Neural progenitor cell (in vitro differentiated cells): Measurements from ENCODE around the gene PDCD2L. TPM values are rescaled to one million over a fixed set of nuclear protein-coding genes. Genes with fewer than 3 reads are reported as not detected.
A peak's percentile ranks its signal among the peaks of the same experiment; 100 is the strongest.

Experiments
- DNase-seq: peaks from one replicate; pipeline ENCODE4 v3.0.0-alpha.2; 2016; ENCODE audit warnings: low spot score
- H2AFZ ChIP-seq: fragments of 200-600 bp; sonication (generic); replicated peaks from 2 replicates; pipeline ENCODE4 v1.6.1; 2016; ENCODE audit warnings: antibody characterized with exemption
- H3F3A ChIP-seq: fragments of 200-600 bp; sonication (generic); 2 replicates; pipeline ENCODE4 v1.6.1; 2016; ENCODE audit warnings: antibody characterized with exemption, low read depth
- H3K27ac ChIP-seq: fragments of 200-600 bp; sonication (generic); 2 replicates; pipeline ENCODE4 v1.5.1; 2016; ENCODE audit warnings: mild to moderate bottlenecking
- H3K27me3 ChIP-seq: fragments of 200-600 bp; sonication (generic); 2 replicates; pipeline ENCODE4 v1.6.1; 2016; ENCODE audit warnings: mild to moderate bottlenecking, moderate library complexity
- H3K36me3 ChIP-seq: fragments of 200-600 bp; sonication (generic); 2 replicates; pipeline ENCODE4 v1.5.1; 2016
- H3K4me1 ChIP-seq: fragments of 200-600 bp; sonication (generic); 2 replicates; pipeline ENCODE4 v1.6.1; 2016; ENCODE audit warnings: mixed run types
- H3K4me2 ChIP-seq: fragments of 200-600 bp; sonication (generic); 2 replicates; pipeline ENCODE4 v1.6.1; 2016
- H3K4me3 ChIP-seq: fragments of 200-600 bp; sonication (generic); 2 replicates; pipeline ENCODE4 v1.5.1; 2016
- H3K79me2 ChIP-seq: fragments of 200-600 bp; sonication (generic); 2 replicates; pipeline ENCODE4 v1.6.1; 2016; ENCODE audit warnings: low read depth
- H3K9ac ChIP-seq: fragments of 200-600 bp; sonication (generic); 2 replicates; pipeline ENCODE4 v1.6.1; 2016
- H3K9me3 ChIP-seq: fragments of 200-600 bp; sonication (generic); 2 replicates; pipeline ENCODE4 v1.5.1; 2016; ENCODE audit warnings: low read depth
- H4K20me1 ChIP-seq: fragments of 200-600 bp; sonication (generic); 2 replicates; pipeline ENCODE4 v1.6.1; 2016; ENCODE audit warnings: low read depth
- H3K27ac Mint-ChIP-seq: 3 replicates; pipeline ENCODE4 v1.8.0; 2021; ENCODE audit warnings: mixed read lengths
- H3K27me3 Mint-ChIP-seq: 2 replicates; pipeline ENCODE4 v1.8.0; 2022; ENCODE audit warnings: low read depth, mild to moderate bottlenecking, inconsistent platforms, moderate library complexity, mixed read lengths; ENCODE audit not compliant: insufficient read depth
- H3K36me3 Mint-ChIP-seq: 3 replicates; pipeline ENCODE4 v1.8.0; 2021; ENCODE audit warnings: mixed read lengths
- H3K4me1 Mint-ChIP-seq: 3 replicates; pipeline ENCODE4 v1.8.0; 2021; ENCODE audit warnings: mixed read lengths
- H3K4me3 Mint-ChIP-seq: 3 replicates; pipeline ENCODE4 v1.8.0; 2021; ENCODE audit warnings: mild to moderate bottlenecking, moderate library complexity, mixed read lengths
- H3K9me3 Mint-ChIP-seq: 3 replicates; pipeline ENCODE4 v1.8.0; 2020; ENCODE audit warnings: mixed read lengths
- EZH2 ChIP-seq: fragments of 200-600 bp; sonication (generic); IDR thresholded peaks from 2 replicates; pipeline ENCODE4 v1.6.1; 2017; ENCODE audit warnings: antibody characterized with exemption, mild to moderate bottlenecking, moderate library complexity
- EZH2phosphoT487 ChIP-seq: fragments of 200-600 bp; sonication (generic); IDR thresholded peaks from 2 replicates; pipeline ENCODE4 v1.6.1; 2017; ENCODE audit warnings: antibody characterized with exemption
- total RNA-seq: library from RNA; depleted of rRNA; stranded (reverse); fragments of >200 nt; gene quantifications from 2 replicates; pipeline ENCODE4 v1.2.3, GENCODE V29; 2015; ENCODE audit warnings: low replicate concordance
- TF ChIP-seq, protein P1 (sequence below): fragments of 200-600 bp; sonication (generic); IDR thresholded peaks from 2 replicates; pipeline ENCODE4 v1.5.1; 2017; ENCODE audit warnings: antibody characterized with exemption, mild to moderate bottlenecking

Gene PDCD2L
- total RNA-seq, 1 donor from 2014 or later: 15.2 TPM

DNA sequence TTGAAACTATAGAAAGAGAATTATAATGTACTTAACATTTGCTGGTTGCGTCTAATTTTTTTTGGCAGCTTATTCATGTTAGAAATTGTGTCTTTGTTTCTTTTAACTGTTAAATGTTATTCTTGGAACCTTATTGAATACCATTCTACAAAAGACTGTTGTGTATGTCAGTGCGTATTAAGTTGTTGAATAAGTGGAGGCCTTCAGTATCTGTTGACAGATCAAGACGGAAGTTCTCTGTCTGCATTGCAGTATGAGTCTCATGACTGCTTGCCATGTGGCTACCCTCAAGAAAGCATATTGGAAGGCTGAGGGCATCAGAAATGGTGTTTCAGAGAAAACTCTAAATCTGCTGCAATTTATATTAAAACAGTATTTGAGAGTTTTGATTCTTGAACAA, 32.5 kb downstream of the PDCD2L start:
- H3K4me3 Mint-ChIP-seq: no peak overlapping the region
- H3K4me1 Mint-ChIP-seq: peaks cover 2% of the 10 kb centered on the region
- Histone ChIP-seq H4K20me1 (peaks cover 66% of the 10 kb centered on the region), H3K27me3 (no peaks in the 10 kb centered on the region), H3K36me3 (peaks cover 19% of the 10 kb centered on the region), H3K4me3 (no peak overlapping the region), H3F3A (peaks cover 3% of the 10 kb centered on the region), H3K9ac (no peak overlapping the region), H3K27ac (no peak overlapping the region), H3K79me2 (peaks cover 100% of the 10 kb centered on the region), H3K4me1 (peaks cover 2% of the 10 kb centered on the region), H3K9me3 (no peaks in the 10 kb centered on the region), H3K4me2 (no peak overlapping the region), H2AFZ (no peak overlapping the region)
- no peak for DNase-seq
- TF ChIP-seq EZH2phosphoT487: no peak
- no peak for TF ChIP-seq EZH2
- TF ChIP-seq, protein P1, sequence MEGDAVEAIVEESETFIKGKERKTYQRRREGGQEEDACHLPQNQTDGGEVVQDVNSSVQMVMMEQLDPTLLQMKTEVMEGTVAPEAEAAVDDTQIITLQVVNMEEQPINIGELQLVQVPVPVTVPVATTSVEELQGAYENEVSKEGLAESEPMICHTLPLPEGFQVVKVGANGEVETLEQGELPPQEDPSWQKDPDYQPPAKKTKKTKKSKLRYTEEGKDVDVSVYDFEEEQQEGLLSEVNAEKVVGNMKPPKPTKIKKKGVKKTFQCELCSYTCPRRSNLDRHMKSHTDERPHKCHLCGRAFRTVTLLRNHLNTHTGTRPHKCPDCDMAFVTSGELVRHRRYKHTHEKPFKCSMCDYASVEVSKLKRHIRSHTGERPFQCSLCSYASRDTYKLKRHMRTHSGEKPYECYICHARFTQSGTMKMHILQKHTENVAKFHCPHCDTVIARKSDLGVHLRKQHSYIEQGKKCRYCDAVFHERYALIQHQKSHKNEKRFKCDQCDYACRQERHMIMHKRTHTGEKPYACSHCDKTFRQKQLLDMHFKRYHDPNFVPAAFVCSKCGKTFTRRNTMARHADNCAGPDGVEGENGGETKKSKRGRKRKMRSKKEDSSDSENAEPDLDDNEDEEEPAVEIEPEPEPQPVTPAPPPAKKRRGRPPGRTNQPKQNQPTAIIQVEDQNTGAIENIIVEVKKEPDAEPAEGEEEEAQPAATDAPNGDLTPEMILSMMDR: no peak
- H3K27me3 Mint-ChIP-seq: no peaks in the 10 kb centered on the region
- H3K27ac Mint-ChIP-seq: no peak overlapping the region
- H3K36me3 Mint-ChIP-seq: peaks cover 38% of the 10 kb centered on the region
- H3K9me3 Mint-ChIP-seq: no peaks in the 10 kb centered on the region

DNA sequence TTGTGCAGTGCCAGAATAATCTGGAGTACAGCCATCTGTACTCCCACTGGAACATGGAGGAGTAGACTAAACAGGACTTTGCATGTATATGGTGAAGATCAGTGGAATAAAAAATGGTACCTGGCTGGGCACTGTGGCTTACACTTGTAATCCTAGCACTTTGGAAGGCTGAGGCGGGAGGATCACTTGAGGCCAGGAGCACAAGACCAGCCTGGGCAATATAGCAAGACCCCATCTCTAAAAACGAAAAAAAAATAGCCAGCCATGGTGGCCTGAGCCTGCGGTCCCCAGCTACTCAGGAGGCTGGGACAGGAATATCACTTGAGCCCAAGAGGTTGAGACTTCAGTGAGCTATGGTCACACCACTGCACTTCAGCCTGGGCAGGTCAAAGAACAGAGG, 44.0 kb downstream of the PDCD2L start:
- H3K27ac ChIP-seq: no peak overlapping the region
- Mint-ChIP-seq H3K36me3 (peaks cover 46% of the 10 kb centered on the region), H3K27ac (no peak overlapping the region)

DNA sequence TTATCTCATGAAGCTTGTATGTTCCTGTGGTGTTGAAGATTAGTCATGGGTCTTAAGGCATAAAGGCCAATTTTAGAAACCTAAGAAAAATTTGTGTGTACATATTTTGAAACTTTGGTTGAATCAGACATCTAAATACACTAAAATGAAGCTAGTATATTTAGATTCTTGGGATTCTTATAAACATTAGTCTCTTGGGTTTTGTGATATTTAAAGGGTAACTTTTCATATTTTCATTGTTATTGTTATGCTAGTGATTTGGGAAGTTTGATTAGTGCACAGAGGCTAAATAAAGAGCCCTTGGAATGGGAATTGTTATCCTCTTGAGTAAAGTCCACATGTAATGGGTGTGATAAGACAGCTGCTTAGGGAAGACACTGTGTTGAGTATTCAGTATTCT, 48.5 kb downstream of the PDCD2L start:
- Histone ChIP-seq H3K4me3 (no peak overlapping the region), H2AFZ (no peak overlapping the region), H3K36me3 (peaks cover 57% of the 10 kb centered on the region), H3K4me1 (no peaks in the 10 kb centered on the region), H4K20me1 (peaks cover 54% of the 10 kb centered on the region), H3K27ac (peak overlapping the region; percentile 21), H3K27me3 (no peaks in the 10 kb centered on the region), H3K9me3 (no peaks in the 10 kb centered on the region), H3F3A (peaks cover 15% of the 10 kb centered on the region), H3K9ac (no peak overlapping the region), H3K79me2 (peaks cover 70% of the 10 kb centered on the region), H3K4me2 (no peak overlapping the region)
- TF ChIP-seq EZH2phosphoT487: no peak
- TF ChIP-seq, protein P1: no peak
- TF ChIP-seq EZH2: no peak
- Mint-ChIP-seq H3K27ac (no peak overlapping the region), H3K27me3 (no peaks in the 10 kb centered on the region), H3K4me3 (no peak overlapping the region), H3K9me3 (no peaks in the 10 kb centered on the region), H3K36me3 (peaks cover 39% of the 10 kb centered on the region), H3K4me1 (no peaks in the 10 kb centered on the region)
- DNase-seq: no peak

More for the DNA sequence above, 44.0 kb downstream of the PDCD2L start:
- H3K4me3 ChIP-seq: no peak overlapping the region
- H3F3A ChIP-seq: peaks cover 20% of the 10 kb centered on the region
- peaks cover 60% of the 10 kb centered on the region for H3K36me3 ChIP-seq
- no peak overlapping the region for H3K9ac ChIP-seq
- H3K79me2 ChIP-seq: peaks cover 51% of the 10 kb centered on the region
- DNase-seq: no peak
- H4K20me1 ChIP-seq: peaks cover 46% of the 10 kb centered on the region
- H3K27me3 Mint-ChIP-seq: no peaks in the 10 kb centered on the region
- no peak for TF ChIP-seq EZH2phosphoT487
- TF ChIP-seq EZH2: no peak
- TF ChIP-seq, protein P1: no peak
- no peaks in the 10 kb centered on the region for H3K4me1 ChIP-seq
- no peak overlapping the region for H2AFZ ChIP-seq
- H3K9me3 ChIP-seq: no peaks in the 10 kb centered on the region
- no peak overlapping the region for H3K4me3 Mint-ChIP-seq
- no peaks in the 10 kb centered on the region for H3K27me3 ChIP-seq
- H3K4me2 ChIP-seq: no peak overlapping the region
- H3K9me3 Mint-ChIP-seq: no peaks in the 10 kb centered on the region
- H3K4me1 Mint-ChIP-seq: no peaks in the 10 kb centered on the region
